Breast epithelium (tissue), 3 donors: ENCODE results near the gene CRNN.

Experiments
- POLR2AphosphoS5 ChIP-seq, 3 donors: sonication (generic); formaldehyde crosslinking; IDR thresholded peaks; one replicate each; pipeline ENCODE4 v1.6.1; 2017; ENCODE audit warnings: antibody characterized with exemption in 3 of 3
- TF ChIP-seq, protein P1 (sequence below), 3 donors: fragments of 450-650 bp; IDR thresholded peaks; one replicate each; pipeline ENCODE4 v1.5.1; 2016 to 2017; ENCODE audit warnings: antibody characterized with exemption in 3 of 3, mild to moderate bottlenecking in 3 of 3, moderate library complexity in 3 of 3

DNA sequence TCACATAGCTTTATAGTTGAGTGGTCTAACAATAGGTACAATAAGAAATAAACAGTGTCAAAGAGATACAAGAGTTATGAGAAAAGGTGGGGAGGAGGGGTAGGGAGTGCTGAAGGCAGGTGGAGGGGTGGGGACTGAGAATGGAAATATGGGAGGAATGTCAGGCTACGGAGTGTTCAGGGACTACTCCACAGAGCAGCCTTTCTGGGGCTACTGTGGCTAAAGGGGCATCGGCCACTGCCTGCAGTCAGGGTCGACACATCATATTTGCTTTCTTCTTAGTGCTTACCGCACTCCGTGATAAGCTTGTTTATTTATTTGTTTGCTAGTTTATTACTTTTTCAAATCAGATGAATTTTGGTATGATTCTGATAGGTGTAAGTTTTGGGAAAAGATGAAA, 34.4 kb upstream of the CRNN start:
- TF ChIP-seq, protein P1, sequence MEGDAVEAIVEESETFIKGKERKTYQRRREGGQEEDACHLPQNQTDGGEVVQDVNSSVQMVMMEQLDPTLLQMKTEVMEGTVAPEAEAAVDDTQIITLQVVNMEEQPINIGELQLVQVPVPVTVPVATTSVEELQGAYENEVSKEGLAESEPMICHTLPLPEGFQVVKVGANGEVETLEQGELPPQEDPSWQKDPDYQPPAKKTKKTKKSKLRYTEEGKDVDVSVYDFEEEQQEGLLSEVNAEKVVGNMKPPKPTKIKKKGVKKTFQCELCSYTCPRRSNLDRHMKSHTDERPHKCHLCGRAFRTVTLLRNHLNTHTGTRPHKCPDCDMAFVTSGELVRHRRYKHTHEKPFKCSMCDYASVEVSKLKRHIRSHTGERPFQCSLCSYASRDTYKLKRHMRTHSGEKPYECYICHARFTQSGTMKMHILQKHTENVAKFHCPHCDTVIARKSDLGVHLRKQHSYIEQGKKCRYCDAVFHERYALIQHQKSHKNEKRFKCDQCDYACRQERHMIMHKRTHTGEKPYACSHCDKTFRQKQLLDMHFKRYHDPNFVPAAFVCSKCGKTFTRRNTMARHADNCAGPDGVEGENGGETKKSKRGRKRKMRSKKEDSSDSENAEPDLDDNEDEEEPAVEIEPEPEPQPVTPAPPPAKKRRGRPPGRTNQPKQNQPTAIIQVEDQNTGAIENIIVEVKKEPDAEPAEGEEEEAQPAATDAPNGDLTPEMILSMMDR (IDR thresholded peaks at IDR 0.05) = no peak
- TF ChIP-seq POLR2AphosphoS5 (IDR thresholded peaks at IDR 0.05) = no peak
